Activated T-helper 17 cell treated with anti-CD3 and anti-CD28 coated beads, Interleukin-2, amount 50 U/mL, for 72 hours (primary cell): ENCODE measurements around the gene ZNF385C. TPM values are rescaled to one million over a fixed set of nuclear protein-coding genes. Genes with fewer than 3 reads are reported as not detected.
"Not testable (repeated sequence)": the region's sequence is repeated elsewhere in the genome, so short reads cannot be mapped to it uniquely, and the experiment has no call there.

Source experiments
- ATAC-seq: fragments of 150-1000 bp; cut with Tn5 transposase; replicated peaks from 2 replicates; pipeline ENCODE4 v1.10.0; 2021; ENCODE audit warnings: mild to moderate bottlenecking, moderate library complexity
- H3K27ac Mint-ChIP-seq: one replicate; pipeline ENCODE4 v1.8.0; 2022; ENCODE audit warnings: mixed read lengths
- H3K27me3 Mint-ChIP-seq: one replicate; pipeline ENCODE4 v1.8.0; 2022; ENCODE audit warnings: mixed read lengths
- H3K36me3 Mint-ChIP-seq: one replicate; pipeline ENCODE4 v1.8.0; 2022; ENCODE audit warnings: low read depth, mild to moderate bottlenecking, mixed read lengths
- H3K4me1 Mint-ChIP-seq: one replicate; pipeline ENCODE4 v1.8.0; 2022; ENCODE audit warnings: mixed read lengths
- H3K4me3 Mint-ChIP-seq: one replicate; pipeline ENCODE4 v1.8.0; 2022; ENCODE audit warnings: mild to moderate bottlenecking, mixed read lengths
- H3K9me3 Mint-ChIP-seq: one replicate; pipeline ENCODE4 v1.8.0; 2022; ENCODE audit warnings: mixed read lengths
- total RNA-seq, 2 donors: library from RNA; stranded (reverse); gene quantifications; one replicate each; pipeline ENCODE4 v1.2.3, GENCODE V29; 2022

Gene ZNF385C, protein sequence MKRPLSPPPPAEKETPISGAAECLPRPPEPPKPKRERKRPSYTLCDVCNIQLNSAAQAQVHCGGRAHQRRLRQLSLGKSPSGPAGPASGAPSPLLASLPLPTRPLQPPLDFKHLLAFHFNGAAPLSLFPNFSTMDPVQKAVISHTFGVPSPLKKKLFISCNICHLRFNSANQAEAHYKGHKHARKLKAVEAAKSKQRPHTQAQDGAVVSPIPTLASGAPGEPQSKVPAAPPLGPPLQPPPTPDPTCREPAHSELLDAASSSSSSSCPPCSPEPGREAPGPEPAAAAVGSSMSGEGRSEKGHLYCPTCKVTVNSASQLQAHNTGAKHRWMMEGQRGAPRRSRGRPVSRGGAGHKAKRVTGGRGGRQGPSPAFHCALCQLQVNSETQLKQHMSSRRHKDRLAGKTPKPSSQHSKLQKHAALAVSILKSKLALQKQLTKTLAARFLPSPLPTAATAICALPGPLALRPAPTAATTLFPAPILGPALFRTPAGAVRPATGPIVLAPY
- total RNA-seq, result under 1 TPM; 0.15 to 0.48 TPM

GRCh38 chr17:42097691-42098631 is at the start of gene ZNF385C:
Gene ZNF385C, minus strand, starts transcription at chr17:42098473. Its CDS starts 35,417 bp downstream, at chr17:42063056.
- peak; percentile 78 for ATAC-seq
- H3K27ac Mint-ChIP-seq, result no peak within 1 kb of the TSS
- peak within 1 kb of the TSS; percentile 57 for H3K4me3 Mint-ChIP-seq

GRCh38 chr17:42146911-42147607 is 48.8 kb upstream of the ZNF385C start:
- peaks cover 68% of the 10 kb centered on the region for H3K36me3 Mint-ChIP-seq
- H3K27ac Mint-ChIP-seq, result peak overlapping the region; percentile 53
- no peak for ATAC-seq
- H3K9me3 Mint-ChIP-seq, result no peaks in the 10 kb centered on the region
- H3K4me1 Mint-ChIP-seq, result peaks cover 6% of the 10 kb centered on the region
- no peak overlapping the region for H3K4me3 Mint-ChIP-seq
- H3K27me3 Mint-ChIP-seq, result no peaks in the 10 kb centered on the region

More at GRCh38 chr17:42097691-42098631, at the start of gene ZNF385C:
- H3K4me1 Mint-ChIP-seq, result no peaks in the 10 kb centered on the region
- no peaks in the 10 kb centered on the region for H3K9me3 Mint-ChIP-seq
- no peaks in the 10 kb centered on the region for H3K36me3 Mint-ChIP-seq
- peaks cover 3% of the 10 kb centered on the region for H3K27me3 Mint-ChIP-seq

DNA sequence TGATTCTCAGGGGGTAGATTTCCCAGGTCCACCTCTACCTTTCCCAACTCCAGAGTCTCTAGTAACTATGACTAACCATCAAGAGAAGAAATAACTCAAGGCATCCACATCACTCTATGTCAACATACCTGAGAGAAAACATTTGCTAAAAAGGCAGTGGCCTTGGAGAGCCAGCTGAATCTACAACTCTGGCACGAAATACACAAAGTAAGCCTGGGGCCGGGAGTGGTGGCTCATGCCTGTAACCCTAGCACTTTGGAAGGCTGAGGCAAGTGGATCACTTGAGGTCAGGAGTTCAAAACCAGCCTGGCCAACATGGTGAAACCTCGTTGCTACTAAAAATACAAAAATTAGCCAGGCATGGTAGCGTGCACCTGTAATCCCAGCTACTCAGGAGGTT is 44.9 kb upstream of the ZNF385C start:
- H3K27ac Mint-ChIP-seq, result not testable (repeated sequence)

DNA sequence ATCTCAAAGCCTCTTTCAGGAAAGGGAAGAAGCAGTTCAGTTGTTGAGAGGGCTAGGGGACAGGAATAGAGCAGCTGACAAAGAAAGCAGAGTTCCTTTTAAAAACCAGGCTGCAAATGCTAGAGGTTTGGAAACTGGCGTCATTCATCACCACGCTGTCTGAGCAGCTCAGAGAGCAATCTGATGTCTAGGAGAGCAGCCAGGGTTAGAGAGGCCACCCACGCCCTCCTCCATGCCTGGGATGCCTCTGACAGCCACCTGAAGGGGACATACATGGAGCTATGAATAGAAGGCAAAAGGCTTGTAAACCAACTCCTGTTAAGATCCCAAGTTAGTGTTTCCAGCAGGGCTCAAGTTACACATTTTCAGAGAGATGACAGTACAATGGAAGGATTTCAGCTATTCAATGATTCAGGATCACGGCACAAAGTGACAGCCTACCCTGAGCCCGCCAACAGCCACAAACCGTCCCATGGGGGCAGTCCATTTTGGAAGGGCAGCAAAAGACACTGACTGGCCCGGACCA is 44.2 kb upstream of the ZNF385C start:
- peaks cover 60% of the 10 kb centered on the region for H3K36me3 Mint-ChIP-seq
- H3K27ac Mint-ChIP-seq, result peak overlapping the region; percentile 9
- H3K4me1 Mint-ChIP-seq, result peaks cover 6% of the 10 kb centered on the region
- ATAC-seq, result no peak
- no peaks in the 10 kb centered on the region for H3K9me3 Mint-ChIP-seq
- no peaks in the 10 kb centered on the region for H3K27me3 Mint-ChIP-seq
- H3K4me3 Mint-ChIP-seq, result no peak overlapping the region

More for the DNA sequence above, 44.9 kb upstream of the ZNF385C start:
- H3K4me3 Mint-ChIP-seq, ATAC-seq, H3K9me3 Mint-ChIP-seq, H3K4me1 Mint-ChIP-seq, H3K27me3 Mint-ChIP-seq: not testable (repeated sequence)
- peaks cover 60% of the 10 kb centered on the region for H3K36me3 Mint-ChIP-seq

DNA sequence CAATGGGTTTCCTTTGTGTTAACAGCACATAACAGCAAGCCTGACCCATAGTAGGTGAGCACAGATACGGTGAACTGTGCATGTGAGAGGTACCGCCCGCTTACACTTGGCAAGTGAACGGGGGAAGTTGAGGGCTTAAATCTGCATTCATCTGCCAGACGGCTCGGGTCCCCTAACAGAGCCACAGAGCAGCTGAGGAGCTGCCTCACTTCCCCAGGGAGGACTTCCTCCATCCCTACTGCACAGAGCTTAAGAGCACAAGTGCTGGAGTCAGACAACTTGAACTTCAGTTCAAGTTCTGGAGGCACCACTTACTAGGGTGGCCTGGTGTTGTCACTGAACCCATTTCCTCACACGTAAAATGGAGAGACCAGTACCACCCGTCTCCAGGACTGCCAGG is 43.1 kb upstream of the ZNF385C start:
- Mint-ChIP-seq H3K9me3 (no peaks in the 10 kb centered on the region), H3K27me3 (no peaks in the 10 kb centered on the region), H3K4me1 (peaks cover 9% of the 10 kb centered on the region), H3K27ac (no peak overlapping the region), H3K36me3 (peaks cover 60% of the 10 kb centered on the region), H3K4me3 (no peak overlapping the region)
- no peak for ATAC-seq

DNA sequence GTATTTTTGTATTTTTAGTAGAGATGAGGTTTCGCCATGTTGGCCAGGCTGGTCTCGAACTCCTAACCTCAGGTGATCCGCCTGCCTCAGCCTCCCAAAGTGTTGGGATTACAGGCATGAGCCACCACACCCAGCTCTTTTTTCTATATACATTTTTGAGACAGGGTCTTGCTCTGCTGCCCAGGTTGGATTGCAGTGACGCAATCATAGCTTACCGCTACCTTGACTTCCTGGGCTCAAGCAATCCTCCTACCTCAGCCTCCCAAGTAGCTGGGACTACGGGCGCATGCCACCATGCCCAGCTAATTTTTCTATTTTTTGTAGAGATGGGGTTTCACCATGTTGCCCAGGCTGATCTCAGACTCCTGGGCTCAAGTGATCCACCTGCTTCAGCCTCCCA is 42.4 kb upstream of the ZNF385C start:
- not testable (repeated sequence) for ATAC-seq, H3K4me3 Mint-ChIP-seq, H3K9me3 Mint-ChIP-seq, H3K27me3 Mint-ChIP-seq, H3K27ac Mint-ChIP-seq
- H3K4me1 Mint-ChIP-seq, result peaks cover 15% of the 10 kb centered on the region
- peaks cover 60% of the 10 kb centered on the region for H3K36me3 Mint-ChIP-seq

DNA sequence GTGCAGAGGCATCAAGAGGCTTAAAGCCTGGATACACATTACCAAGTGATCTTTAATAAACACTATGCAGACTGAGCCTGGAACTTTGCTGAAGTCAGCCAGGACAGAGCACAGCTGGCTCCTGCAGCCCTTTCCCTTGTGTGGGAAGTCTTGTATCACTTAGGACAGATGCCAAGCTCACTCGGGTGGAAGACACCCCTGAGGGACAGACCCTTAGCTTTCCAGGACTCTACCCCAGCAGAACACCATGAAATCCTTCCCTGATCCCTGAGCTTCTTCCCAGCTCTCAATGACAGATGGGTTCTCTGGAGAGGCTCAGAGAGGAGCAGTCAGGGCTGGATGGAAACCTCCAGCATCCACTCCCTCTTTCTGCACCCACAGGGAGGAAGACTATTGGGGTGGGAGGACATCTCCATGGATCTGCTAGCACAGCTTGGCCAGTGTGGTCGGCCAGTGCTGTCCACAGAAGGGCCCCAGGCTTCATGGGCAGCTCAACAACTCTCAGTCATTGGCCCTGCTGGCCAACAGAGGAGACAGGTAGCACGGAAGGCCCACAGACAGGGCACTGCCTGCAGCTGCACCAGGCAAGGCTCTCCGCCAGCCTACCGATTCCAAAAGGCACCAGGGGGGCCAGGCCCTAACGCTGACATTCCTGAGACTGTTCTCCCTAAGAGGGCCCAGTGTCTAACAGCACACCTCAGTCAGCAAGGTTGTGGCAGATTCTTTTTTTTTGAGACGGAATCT is 40.6 kb upstream of the ZNF385C start:
- Mint-ChIP-seq H3K4me1 (peaks cover 19% of the 10 kb centered on the region), H3K36me3 (peaks cover 66% of the 10 kb centered on the region), H3K27me3 (no peaks in the 10 kb centered on the region), H3K4me3 (no peak overlapping the region), H3K9me3 (no peaks in the 10 kb centered on the region), H3K27ac (no peak overlapping the region)
- no peak for ATAC-seq

GRCh38 chr17:42136654-42137051 is 38.4 kb upstream of the ZNF385C start:
- no peak for ATAC-seq
- peaks cover 66% of the 10 kb centered on the region for H3K36me3 Mint-ChIP-seq
- peaks cover 24% of the 10 kb centered on the region for H3K4me1 Mint-ChIP-seq
- H3K9me3 Mint-ChIP-seq, result no peaks in the 10 kb centered on the region
- H3K27me3 Mint-ChIP-seq, result no peaks in the 10 kb centered on the region
- H3K27ac Mint-ChIP-seq, result no peak overlapping the region
- no peak overlapping the region for H3K4me3 Mint-ChIP-seq

DNA sequence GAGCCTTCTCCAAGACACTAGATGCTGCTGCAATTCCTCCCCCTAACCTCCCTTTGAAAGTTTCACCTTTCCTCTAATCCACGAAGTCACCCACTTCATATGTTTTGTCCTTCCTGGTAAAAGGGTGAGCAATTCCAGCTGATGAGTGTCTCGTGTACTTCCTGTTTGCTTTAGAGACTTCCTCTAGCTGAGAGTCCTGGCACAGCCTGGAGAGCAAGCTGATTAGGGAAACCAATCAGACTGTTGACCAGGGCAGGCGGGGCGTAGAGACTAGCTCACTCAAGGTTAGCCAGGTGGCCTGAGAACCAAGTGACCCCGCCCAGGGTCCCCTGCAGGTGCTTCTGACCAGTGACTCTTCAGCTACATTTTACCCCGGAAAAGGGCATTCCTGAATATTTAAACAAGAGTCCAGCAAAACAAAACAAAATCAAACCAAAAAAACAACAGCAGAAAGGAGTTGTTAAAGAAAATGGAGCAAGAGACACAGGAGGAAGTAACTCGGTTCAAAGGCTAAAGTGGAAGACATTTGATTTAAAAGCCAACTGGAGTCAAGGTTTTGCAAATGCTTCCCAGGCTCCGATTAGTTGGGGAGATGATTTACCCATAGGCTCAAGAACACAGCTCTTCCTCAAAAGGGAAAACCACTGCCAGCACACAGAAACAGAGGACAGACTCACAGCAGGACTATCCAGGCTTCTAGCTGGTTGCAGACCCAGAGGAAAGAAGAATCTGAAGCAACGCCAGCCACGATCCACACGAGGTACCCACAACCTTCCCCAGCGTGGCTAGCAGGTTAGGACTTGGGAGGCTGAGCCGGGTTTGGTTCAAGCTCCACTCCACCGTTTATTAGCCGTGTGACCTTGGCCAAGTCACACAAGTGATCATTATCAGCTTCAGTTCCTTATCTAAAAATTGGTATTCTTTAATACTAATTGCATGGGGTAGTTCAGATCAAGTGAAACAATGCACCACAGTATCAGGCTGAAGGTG is 37.7 kb upstream of the ZNF385C start:
- H3K4me1 Mint-ChIP-seq, result peaks cover 29% of the 10 kb centered on the region
- peak overlapping the region; percentile 35 for H3K4me3 Mint-ChIP-seq

GRCh38 chr17:42135151-42135550 is 36.9 kb upstream of the ZNF385C start:
- no peaks in the 10 kb centered on the region for H3K27me3 Mint-ChIP-seq
- no peak overlapping the region for H3K4me3 Mint-ChIP-seq
- peak overlapping the region; percentile 71 for H3K27ac Mint-ChIP-seq
- peaks cover 29% of the 10 kb centered on the region for H3K4me1 Mint-ChIP-seq
- no peak for ATAC-seq
- H3K36me3 Mint-ChIP-seq, result peaks cover 70% of the 10 kb centered on the region
- H3K9me3 Mint-ChIP-seq, result no peaks in the 10 kb centered on the region

More for the DNA sequence above, 37.7 kb upstream of the ZNF385C start:
- H3K27me3 Mint-ChIP-seq, result no peaks in the 10 kb centered on the region
- ATAC-seq, result no peak
- peak overlapping the region; percentile 71 for H3K27ac Mint-ChIP-seq
- no peaks in the 10 kb centered on the region for H3K9me3 Mint-ChIP-seq
- peaks cover 66% of the 10 kb centered on the region for H3K36me3 Mint-ChIP-seq

- Mint-ChIP-seq H3K4me3 (peak overlapping the region; percentile 44), H3K9me3 (no peaks in the 10 kb centered on the region), H3K27ac (peak overlapping the region; percentile 80), H3K36me3 (peaks cover 86% of the 10 kb centered on the region), H3K4me1 (peaks cover 29% of the 10 kb centered on the region), H3K27me3 (no peaks in the 10 kb centered on the region)
- peak; percentile 73 for ATAC-seq
These were observed 35.3 kb upstream of the ZNF385C start for GRCh38 chr17:42133461-42134041.

DNA sequence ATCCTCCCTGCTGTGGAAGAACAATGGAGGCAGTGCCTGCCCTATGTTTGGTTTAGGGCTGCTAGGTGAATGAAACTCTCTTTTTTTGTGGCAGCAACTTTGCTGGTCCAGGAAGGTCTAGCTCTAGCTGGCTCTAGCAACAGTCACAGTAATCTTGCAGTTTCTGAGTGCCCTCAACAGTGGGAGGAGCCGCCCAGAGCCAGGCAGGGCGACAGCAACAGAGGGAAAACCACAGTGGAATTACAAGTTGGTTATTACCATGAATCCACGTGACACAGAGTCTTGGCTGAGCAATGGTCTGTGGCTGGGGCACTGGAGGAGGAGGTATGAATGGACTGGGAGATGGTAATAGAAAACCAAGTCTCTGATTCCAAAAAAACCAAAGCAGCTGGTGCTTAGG is 34.7 kb upstream of the ZNF385C start:
- peak overlapping the region; percentile 80 for H3K27ac Mint-ChIP-seq
- ATAC-seq, result peak; percentile 93
- peaks cover 29% of the 10 kb centered on the region for H3K4me1 Mint-ChIP-seq
- no peaks in the 10 kb centered on the region for H3K27me3 Mint-ChIP-seq
- no peaks in the 10 kb centered on the region for H3K9me3 Mint-ChIP-seq
- peaks cover 88% of the 10 kb centered on the region for H3K36me3 Mint-ChIP-seq
- peak overlapping the region; percentile 44 for H3K4me3 Mint-ChIP-seq
